Hematopoietic multipotent progenitor cell treated with erythropoietin and hydrocortisone succinate and interleukin-3 and kit ligand, for 8 days (in vitro differentiated cells): Measurements from ENCODE around the gene DDX31.

Source experiments
- DNase-seq: peaks from one replicate; pipeline ENCODE4 v3.0.0-alpha.2; 2015

DDX31 gene

GRCh38 chr9:132543960-132544359, 125.8 kb downstream of the DDX31 start:
- DNase-seq, result no peak

- no peak for DNase-seq
These were observed 126.5 kb downstream of the DDX31 start for GRCh38 chr9:132543251-132543650.
